ENCODE data around the gene TRAPPC5. TPM values are rescaled to one million over a fixed set of nuclear protein-coding genes. Genes with fewer than 3 reads are reported as not detected.
"Not testable (repeated sequence)": the region's sequence is repeated elsewhere in the genome, so short reads cannot be mapped to it uniquely, and the experiment has no call there.

The TRAPPC5 gene
- 90.6 and 139 TPM in 2 replicates for total RNA-seq (2014; rRNA removed; shearing (Covaris generic))

DNA sequence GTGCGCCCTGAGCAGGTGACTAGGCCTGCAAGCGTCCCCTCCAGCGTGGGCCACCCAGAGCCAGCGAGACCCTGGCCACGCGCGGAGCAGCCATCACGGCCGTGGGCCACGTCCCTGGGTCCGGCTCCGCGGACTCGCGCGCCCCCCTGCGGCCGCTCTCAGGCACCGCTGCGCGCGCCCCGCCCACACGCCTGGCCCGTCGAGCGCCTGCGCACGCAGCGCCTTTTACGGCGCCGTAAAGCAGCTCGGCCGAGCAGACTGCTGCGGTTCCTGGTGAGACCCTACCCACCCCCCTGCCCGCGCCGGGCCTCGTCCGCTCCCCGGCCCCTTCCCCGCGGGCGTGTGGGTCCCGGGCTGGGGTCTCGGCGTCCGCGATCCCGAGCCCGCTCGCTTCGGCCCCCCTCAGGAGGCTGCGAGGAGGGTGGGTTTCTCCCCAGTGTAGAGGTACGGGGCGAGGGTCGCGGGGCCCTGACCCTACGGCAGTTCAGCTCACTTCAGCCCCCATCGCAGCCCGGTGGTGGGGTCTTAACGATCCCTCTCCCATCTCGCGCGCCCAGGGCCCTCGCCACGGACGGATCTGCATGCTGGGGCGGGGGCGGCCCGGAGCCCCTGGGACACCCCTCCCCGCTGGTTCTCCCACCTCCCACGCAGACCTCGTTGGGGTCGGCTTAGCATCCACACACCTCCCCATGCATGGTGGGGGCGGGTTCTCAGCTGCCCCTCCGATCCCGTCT, at the start of gene TRAPPC5:
Gene TRAPPC5 (plus strand): TSS at position 228 of the 734 bp plus-strand sequence. CDS start 1,421 bp downstream, outside the sequence.
- peak; percentile 73 for DNase-seq (ENCODE audit: low spot score)

- DNase-seq (ENCODE audit: low spot score), result no peak
Observed at GRCh38 chr19:7631577-7631976, 49.1 kb upstream of the TRAPPC5 start.

DNA sequence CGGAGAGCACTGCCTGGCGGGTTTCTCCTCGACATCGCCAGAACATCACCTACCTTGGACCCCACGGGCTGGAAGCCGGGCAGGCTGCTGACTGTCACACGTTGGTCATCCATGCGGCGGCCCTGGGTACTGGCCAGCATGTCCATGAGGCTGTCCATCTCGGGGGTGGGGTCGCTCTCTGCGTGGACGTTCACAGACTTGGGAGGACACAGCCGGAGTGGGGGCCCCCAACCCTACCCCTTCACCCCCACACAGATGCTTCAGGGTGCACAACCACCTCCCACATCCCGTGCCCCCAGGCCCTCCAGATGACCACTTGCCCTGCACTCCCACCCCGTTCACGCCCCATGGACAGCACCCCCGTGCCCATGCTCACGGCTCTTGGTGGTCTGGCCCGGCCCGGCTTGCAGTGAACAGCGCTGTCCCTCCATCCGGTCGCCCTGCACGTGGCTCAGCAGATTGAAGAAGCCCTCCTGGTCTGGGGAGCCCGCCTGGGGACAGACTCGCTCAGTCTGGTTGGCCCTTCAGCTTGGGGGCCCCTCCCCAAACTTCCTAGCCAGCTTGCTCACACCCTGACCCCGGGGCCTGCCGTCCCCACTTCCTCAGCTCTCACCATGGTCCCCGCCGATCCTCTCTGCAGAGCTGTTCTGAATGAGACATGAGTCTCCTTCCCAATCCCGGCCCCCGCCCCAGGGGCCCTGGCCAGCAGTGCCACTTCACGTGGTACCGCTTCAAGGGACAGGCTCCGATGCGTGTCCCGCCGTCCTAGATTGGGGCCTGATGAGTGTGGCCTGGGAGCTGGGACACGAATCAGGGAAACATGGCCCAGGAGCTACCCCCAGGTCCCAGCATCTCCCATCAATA, 48.1 kb upstream of the TRAPPC5 start:
- DNase-seq (ENCODE audit: low spot score), result no peak

DNA sequence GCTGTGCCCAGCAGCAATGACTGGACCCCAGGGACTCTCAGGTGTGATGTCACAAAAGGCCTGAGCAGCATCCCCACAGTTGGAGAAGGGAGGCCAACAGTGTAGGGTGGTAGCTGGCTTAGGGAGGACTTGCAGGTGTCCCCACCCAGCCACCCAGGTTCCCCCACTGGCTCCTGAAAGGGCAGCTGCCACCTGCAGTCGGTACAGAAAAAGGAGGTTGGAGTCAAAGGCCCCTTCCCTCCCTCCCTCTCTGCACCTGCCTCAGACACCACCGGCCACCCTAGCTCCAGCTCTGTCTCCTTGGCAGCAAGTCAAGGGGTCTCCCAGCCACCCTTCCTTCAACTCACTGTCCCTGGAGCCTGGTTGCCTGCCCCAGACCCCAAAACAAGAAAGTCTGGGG, 46.9 kb upstream of the TRAPPC5 start, which contains the start of gene PCP2:
Gene PCP2 (minus strand): TSS at position 22 of the 400 bp plus-strand sequence. CDS start 262 bp downstream, outside the sequence.
- DNase-seq (ENCODE audit: low spot score), result no peak

GRCh38 chr19:7635670-7636069, 45.0 kb upstream of the TRAPPC5 start:
- no peak for DNase-seq (ENCODE audit: low spot score)

DNA sequence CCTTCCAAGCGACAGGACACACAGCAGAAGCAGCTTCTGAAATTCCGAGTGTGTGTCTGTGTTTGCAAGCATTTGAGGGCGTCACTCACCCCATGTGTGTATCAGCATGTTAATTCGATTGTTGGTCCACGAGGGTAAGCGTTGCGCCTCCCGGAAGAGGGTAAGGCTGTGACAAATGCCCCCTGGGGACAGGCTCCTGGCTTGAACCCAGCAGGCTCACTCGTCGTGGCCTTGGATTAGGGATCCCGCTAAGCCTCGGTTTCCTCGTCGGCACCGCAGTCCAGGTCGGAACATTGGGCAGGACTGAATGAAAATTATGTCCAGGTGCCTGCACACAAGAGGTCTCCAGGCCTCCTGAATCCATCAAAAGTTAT, 44.3 kb upstream of the TRAPPC5 start:
- DNase-seq (ENCODE audit: low spot score), result no peak

GRCh38 chr19:7636691-7637373, 43.8 kb upstream of the TRAPPC5 start, which contains the start of gene STXBP2:
Gene STXBP2, plus strand, starts transcription at chr19:7637110. Its CDS starts 40 bp downstream, at chr19:7637150.
- DNase-seq (ENCODE audit: low spot score), result no peak

GRCh38 chr19:7637374-7638256, 43.0 kb upstream of the TRAPPC5 start:
- no peak for DNase-seq (ENCODE audit: low spot score)

DNA sequence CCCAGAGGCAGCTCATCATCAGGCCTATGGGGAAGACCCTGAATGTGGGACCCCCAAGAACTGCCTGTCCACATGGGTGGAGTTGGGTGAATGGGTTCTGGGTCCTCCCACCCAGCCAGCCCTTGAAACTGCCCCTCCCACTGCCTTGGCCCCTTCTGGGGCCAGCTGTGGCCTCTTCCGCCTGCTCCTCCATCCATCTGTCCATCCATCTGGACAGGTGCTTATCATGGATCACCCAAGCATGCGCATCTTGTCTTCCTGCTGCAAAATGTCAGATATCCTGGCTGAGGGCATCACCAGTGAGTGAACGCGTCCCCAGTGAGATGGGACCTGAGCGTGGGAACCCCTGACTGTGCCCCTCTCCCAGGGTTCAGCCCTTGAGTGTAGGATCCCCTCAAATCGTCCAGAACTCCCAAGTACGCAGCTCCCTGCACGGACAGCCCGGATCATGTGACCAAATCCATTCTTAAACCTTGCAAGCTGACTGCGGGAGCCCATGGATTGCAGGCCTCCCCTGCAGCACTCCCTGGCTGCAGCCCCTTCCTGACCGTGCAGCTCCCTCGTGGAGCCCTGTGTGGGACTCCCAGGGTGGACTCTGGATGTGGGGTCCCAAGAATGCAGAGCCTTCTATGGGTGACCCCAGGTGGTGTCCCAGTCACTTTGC, 41.7 kb upstream of the TRAPPC5 start:
- no peak for DNase-seq (ENCODE audit: low spot score)

- DNase-seq (ENCODE audit: low spot score), result no peak
Observed at GRCh38 chr19:7639863-7640348, 40.7 kb upstream of the TRAPPC5 start.

DNA sequence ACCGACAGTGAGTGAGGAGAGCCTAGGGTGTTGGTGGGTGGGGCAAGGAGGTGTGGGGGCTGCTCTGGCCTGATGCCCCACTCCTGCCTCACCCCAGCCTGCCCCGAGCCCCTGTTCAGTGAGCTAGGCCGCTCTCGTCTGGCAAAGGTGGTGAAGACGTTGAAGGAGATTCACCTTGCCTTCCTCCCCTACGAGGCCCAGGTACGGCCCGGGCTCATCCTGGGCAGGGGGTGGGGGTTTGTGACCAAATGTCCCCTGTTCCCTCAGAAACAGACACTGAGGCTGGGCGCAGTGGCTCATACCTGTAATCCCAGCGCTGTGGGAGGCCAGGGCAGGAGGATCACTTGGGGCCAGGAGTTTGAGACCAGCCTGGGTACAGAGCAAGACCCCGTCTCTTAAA, 39.8 kb upstream of the TRAPPC5 start:
- no peak for DNase-seq (ENCODE audit: low spot score)

- no peak for DNase-seq (ENCODE audit: low spot score)
Observed at GRCh38 chr19:7641290-7642276, 39.0 kb upstream of the TRAPPC5 start.

DNA sequence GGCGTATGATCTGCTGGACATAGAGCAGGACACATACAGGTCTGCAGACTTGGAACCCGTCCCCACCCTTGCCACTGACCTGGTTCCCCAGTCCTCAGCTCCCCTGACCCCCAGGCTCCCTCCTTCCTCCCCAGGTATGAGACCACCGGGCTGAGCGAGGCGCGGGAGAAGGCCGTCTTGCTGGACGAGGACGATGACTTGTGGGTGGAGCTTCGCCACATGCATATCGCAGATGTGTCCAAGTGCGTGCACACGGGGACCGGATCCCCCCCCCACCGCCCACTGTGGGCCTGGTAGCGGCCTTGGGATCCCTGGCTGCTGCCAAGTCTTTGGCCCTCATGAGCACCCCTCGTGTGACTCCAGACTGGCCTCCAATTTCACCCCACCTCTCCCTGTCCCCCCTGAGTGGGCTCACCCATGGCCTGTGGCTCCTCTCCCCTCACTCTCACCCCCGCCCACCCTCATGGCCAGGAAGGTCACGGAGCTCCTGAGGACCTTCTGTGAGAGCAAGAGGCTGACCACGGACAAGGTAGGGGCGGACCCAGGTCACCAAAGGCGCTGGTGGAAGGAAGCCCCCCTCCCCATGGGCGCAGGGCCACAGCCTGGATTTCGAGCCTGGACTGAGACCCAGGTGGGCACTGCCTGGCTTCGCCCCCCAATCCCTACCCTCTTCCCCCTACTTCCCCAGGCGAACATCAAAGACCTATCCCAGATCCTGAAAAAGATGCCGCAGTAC, 38.2 kb upstream of the TRAPPC5 start:
- DNase-seq (ENCODE audit: low spot score), result no peak

GRCh38 chr19:7643031-7643415, 37.6 kb upstream of the TRAPPC5 start:
- no peak for DNase-seq (ENCODE audit: low spot score)

DNA sequence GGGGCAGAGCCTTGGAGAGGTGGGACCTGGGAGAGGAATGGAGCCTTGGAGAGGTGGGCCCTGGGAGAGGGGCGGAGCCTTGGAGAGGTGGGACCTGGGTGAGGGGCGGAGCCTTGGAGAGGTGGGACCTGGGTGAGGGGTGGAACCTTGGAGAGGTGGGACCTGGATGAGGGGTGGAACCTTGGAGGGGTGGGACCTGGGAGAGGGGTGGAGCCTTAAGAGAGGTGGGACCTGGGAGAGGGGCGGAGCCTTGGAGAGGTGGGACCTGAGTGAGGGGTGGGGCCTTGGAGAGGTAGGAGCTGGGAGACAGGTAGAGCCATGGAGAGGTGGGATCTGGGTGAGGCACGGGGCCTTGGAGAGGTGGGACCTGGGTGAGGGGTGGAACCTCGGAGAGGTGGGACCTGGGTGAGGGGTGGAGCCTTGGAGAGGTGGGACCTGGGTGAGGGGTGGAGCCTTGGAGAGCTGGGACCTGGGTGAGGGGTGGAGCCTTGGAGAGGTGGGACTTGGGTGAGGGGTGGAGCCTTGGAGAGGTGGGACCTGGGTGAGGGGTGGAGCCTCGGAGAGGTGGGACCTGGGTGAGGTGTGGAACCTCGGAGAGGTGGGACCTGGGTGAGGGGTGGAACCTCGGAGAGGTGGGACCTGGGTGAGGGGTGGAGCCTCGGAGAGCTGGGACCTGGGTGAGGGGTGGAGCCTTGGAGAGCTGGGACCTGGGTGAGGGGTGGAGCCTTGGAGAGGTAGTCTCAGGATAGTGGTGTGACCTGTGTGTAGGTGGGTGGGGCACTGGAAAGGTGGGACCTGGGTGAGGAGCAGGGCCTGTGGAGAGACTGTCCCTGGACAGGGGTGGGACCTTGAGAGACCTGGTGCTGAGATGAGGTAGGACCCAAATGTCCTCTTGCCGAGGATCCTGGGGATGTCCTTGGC, 36.7 kb upstream of the TRAPPC5 start:
- not testable (repeated sequence) for DNase-seq (ENCODE audit: low spot score)

GRCh38 chr19:7644550-7644877, 36.1 kb upstream of the TRAPPC5 start:
- no peak for DNase-seq (ENCODE audit: low spot score)

DNA sequence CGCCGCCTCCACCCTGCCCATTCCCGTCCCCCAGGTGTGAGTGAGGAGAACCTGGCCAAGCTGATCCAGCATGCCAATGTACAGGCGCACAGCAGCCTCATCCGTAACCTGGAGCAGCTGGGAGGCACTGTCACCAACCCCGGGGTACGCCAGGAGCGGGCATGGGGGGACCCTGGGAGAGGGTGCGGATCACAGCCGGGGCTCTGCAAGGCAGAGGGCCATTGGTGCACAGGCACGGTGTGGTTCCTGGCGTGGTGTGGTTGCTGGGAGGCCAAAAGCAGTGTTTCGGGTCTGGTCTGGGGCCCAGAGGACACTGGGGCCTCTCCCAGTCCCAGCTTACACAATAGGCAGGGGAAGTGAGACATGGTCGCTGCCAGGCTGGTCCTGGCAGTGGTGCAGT, 35.5 kb upstream of the TRAPPC5 start:
- no peak for DNase-seq (ENCODE audit: low spot score)
